GM10266 (cell line): ENCODE data around the gene COL23A1.
"Not testable (repeated sequence)": the region's sequence is repeated elsewhere in the genome, so short reads cannot be mapped to it uniquely, and the experiment has no call there.

Experiments used
- DNase-seq: peaks from one replicate; pipeline ENCODE4 v3.0.0; 2012; ENCODE audit errors: extremely low spot score
- CTCF ChIP-seq: IDR thresholded peaks from 2 replicates; pipeline ENCODE4 v1.5.1; 2012; ENCODE audit warnings: mild to moderate bottlenecking, low read depth; ENCODE audit not compliant: control insufficient read depth, insufficient read depth; ENCODE audit errors: missing control alignments

COL23A1 gene

GRCh38 chr5:178232124-178232919 lies 357.9 kb downstream of the COL23A1 start, which contains the start of gene PHYKPL:
Gene PHYKPL, minus strand, starts transcription at chr5:178232802. Its CDS starts 252 bp downstream, at chr5:178232550.
- peak; percentile 12 for TF ChIP-seq CTCF
- peak; percentile 82 for DNase-seq

- no peak for TF ChIP-seq CTCF
- no peak for DNase-seq
Measured at GRCh38 chr5:178231539-178232123, 358.6 kb downstream of the COL23A1 start.

GRCh38 chr5:178230879-178231538 lies 359.2 kb downstream of the COL23A1 start:
- no peak for DNase-seq
- no peak for TF ChIP-seq CTCF

GRCh38 chr5:178229861-178230260 lies 360.3 kb downstream of the COL23A1 start:
- no peak for DNase-seq
- TF ChIP-seq CTCF, result no peak

- DNase-seq, result not testable (repeated sequence)
Measured at GRCh38 chr5:178229111-178229510, 361.1 kb downstream of the COL23A1 start.

GRCh38 chr5:178228609-178229008 lies 361.6 kb downstream of the COL23A1 start:
- no peak for TF ChIP-seq CTCF
- no peak for DNase-seq

- DNase-seq, result no peak
- TF ChIP-seq CTCF, result no peak
Measured at GRCh38 chr5:178227929-178228328, 362.3 kb downstream of the COL23A1 start.
